Measurements from ENCODE around the gene ATF4. TPM values are rescaled to one million over a fixed set of nuclear protein-coding genes. Genes with fewer than 3 reads are reported as not detected.

ATF4 gene
- total RNA-seq, 2 donors from 2014 or later: 294 to 334 TPM

DNA sequence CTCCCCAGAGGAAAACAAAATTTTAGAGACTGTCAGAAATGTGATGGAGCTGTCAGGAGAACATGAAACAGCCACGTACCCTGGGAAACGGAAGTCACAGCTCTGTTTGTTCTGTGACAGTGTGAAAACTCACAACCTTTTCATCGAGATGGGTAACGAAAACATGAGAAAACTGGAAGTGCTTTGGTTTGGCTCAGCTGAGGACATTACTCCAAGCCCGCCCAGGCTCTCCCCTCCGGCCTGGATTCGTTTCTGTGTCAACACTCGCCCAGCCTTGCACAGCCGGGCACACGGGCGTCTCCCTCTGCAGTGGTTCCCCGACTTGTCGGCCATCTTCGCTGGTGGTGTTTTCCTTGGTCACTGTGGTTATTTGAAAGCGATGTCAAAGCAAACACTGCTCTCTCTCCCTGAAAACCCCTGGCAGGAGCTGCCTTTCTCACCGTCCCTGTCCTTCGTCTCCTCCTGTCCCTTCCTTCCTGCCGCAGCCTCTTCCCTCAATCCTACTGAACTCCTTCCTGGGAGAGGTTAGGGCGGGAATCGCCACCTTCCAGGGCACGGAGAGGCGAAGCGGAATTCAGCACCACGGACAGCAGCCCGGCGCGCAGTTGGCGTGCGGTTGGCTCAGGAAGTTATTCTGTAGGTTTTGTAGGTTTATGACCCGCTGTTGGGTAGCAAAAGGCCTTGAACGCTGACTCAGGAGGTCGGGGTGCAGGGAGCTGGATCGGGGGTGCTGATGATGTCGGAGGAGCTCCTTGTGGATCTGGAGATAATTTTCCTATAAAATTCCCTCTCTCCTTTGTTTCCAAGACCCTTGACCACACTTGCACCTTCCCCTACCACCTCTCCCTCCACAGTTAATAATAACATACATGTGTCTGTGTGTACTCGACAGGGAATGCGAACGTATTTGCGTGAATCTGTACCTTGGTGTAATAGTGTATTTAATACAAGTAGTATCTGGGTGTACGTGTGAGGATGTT lies 25.3 kb downstream of the ATF4 start:
- TF ChIP-seq CTCF (IDR thresholded peaks at IDR 0.05) (no peak), POLR2AphosphoS5 (IDR thresholded peaks at IDR 0.05) (no peak), POLR2A (IDR thresholded peaks at IDR 0.05) (no peak)
- Histone ChIP-seq H3K9me3 (no peaks in the 10 kb centered on the region), H3K27me3 (replicated peaks; ENCODE audit: insufficient read depth) (no peaks in the 10 kb centered on the region), H3K27ac (no peak overlapping the region), H3K4me3 (no peak overlapping the region), H3K4me1 (replicated peaks) (no peaks in the 10 kb centered on the region), H3K36me3 (no peaks in the 10 kb centered on the region)
- no peak for DNase-seq (ENCODE audit: low spot score)
- intact Hi-C loops (cut with DNase I): no loop called here
- WGBS: 21% methylated on average over 39 of the region's 39 CpGs

DNA sequence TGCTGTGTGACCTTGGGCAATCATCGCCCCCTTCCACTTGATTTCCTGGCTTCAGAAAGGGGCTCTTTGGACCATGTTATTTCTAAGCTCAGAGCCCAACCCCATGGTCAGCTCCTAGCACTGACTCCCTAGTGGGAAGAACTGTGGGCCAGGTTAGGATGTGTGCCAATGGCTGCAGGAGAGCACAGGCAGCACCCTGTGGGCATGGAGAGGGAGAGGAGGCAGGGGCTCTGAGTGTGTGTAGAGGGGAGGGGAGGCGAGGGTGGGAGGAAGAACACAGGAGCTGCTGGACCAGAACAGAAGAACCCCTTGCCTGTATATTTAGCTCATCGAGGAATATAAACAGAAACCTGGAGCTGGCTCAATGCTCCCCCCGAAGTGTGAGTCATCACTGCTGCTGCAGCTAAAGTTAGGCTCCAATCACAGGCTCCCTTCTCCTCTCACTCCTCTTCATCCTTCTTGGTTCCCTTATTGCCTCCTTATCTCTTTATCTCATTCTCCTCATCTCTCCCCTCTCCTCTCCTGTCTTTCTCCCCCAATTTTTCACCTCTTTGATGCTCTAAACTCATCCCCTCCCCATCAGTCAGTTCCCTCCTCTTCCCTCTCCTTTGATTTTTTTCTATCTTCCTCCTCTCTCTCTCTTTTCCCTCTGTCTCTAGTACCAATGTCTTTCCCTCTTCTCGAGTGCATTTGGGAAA lies 26.7 kb downstream of the ATF4 start:
- DNase-seq (ENCODE audit: low spot score): no peak
- H3K27me3 ChIP-seq (replicated peaks; ENCODE audit: insufficient read depth): no peaks in the 10 kb centered on the region
- H3K4me3 ChIP-seq: no peak overlapping the region
- no peaks in the 10 kb centered on the region for H3K36me3 ChIP-seq
- intact Hi-C loops (cut with DNase I): no loop called here
- H3K4me1 ChIP-seq (replicated peaks): no peaks in the 10 kb centered on the region
- no peak overlapping the region for H3K27ac ChIP-seq
- 33% methylated on average over 5 of the region's 5 CpGs for WGBS
- H3K9me3 ChIP-seq: no peaks in the 10 kb centered on the region
- TF ChIP-seq POLR2A (IDR thresholded peaks at IDR 0.05): no peak
- no peak for TF ChIP-seq CTCF (IDR thresholded peaks at IDR 0.05)

- Histone ChIP-seq H3K4me3 (no peak overlapping the region), H3K27me3 (replicated peaks; ENCODE audit: insufficient read depth) (no peaks in the 10 kb centered on the region), H3K36me3 (no peaks in the 10 kb centered on the region), H3K27ac (no peak overlapping the region), H3K4me1 (replicated peaks) (no peaks in the 10 kb centered on the region), H3K9me3 (no peaks in the 10 kb centered on the region)
- no peak for TF ChIP-seq POLR2A (IDR thresholded peaks at IDR 0.05)
- TF ChIP-seq CTCF (IDR thresholded peaks at IDR 0.05): no peak
- TF ChIP-seq POLR2AphosphoS5 (IDR thresholded peaks at IDR 0.05): no peak
- intact Hi-C loops (cut with DNase I): no loop called here
- WGBS: 40% methylated on average over 2 of the region's 2 CpGs
- no peak for DNase-seq (ENCODE audit: low spot score)
These were observed 27.2 kb downstream of the ATF4 start for GRCh38 chr22:39547587-39547947.

DNA sequence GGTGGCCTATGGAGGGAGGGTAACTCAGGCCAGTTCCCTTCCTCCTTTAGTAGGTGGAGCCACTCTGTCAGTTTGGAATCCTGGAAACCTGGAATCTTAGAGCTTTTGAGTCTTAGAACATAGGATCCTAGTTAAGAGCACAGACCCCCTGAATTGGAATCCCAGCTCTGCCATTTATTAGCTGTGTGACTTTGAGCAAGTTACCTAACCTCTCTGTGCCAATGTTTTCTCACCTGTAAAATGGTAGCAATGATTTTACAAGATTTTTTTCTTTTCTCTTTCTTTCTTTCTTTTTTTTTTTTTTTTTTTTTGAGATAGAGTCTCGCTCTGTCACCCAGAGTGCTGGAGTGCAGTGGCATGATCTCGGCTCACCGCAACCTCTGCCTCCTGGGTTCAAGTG lies 33.1 kb downstream of the ATF4 start:
- no peak for DNase-seq (ENCODE audit: low spot score)
- intact Hi-C loops (cut with DNase I): no loop called here
- H3K4me1 ChIP-seq (replicated peaks): no peaks in the 10 kb centered on the region
- no peak overlapping the region for H3K27ac ChIP-seq
- H3K36me3 ChIP-seq: no peaks in the 10 kb centered on the region
- H3K4me3 ChIP-seq: no peak overlapping the region
- H3K27me3 ChIP-seq (replicated peaks; ENCODE audit: insufficient read depth): no peaks in the 10 kb centered on the region
- no peaks in the 10 kb centered on the region for H3K9me3 ChIP-seq
- 96% methylated on average over 3 of the region's 3 CpGs for WGBS
- TF ChIP-seq CTCF (IDR thresholded peaks at IDR 0.05): no peak
- TF ChIP-seq POLR2AphosphoS5 (IDR thresholded peaks at IDR 0.05): no peak
- TF ChIP-seq POLR2A (IDR thresholded peaks at IDR 0.05): no peak
